ENCODE results near the gene WDR86. TPM values are rescaled to one million over a fixed set of nuclear protein-coding genes. Genes with fewer than 3 reads are reported as not detected.

Gene WDR86
- total RNA-seq, 1 donor from 2014 or later = 82.9 TPM

- peak overlapping the region; percentile 97 for H3K27ac Mint-ChIP-seq
- H3K36me3 Mint-ChIP-seq (ENCODE audit: insufficient read depth) = peaks cover 1% of the 10 kb centered on the region
- H3K27me3 Mint-ChIP-seq = no peaks in the 10 kb centered on the region
- peak overlapping the region; percentile 27 for H3K4me3 Mint-ChIP-seq (ENCODE audit: low read depth)
- no peak for DNase-seq (ENCODE audit: low spot score, unreplicated experiment)
- no peak for TF ChIP-seq CTCF (IDR thresholded peaks at IDR 0.05; ENCODE audit: unreplicated experiment)
- H3K9me3 Mint-ChIP-seq (ENCODE audit: low read depth) = no peaks in the 10 kb centered on the region
- H3K4me1 Mint-ChIP-seq (ENCODE audit: low read depth) = peaks cover 28% of the 10 kb centered on the region
Measured at GRCh38 chr7:151427705-151428377, 18.0 kb upstream of the WDR86 start.

- H3K4me1 Mint-ChIP-seq (ENCODE audit: low read depth) = peaks cover 32% of the 10 kb centered on the region
- no peaks in the 10 kb centered on the region for H3K27me3 Mint-ChIP-seq
- no peak for DNase-seq (ENCODE audit: low spot score, unreplicated experiment)
- H3K36me3 Mint-ChIP-seq (ENCODE audit: insufficient read depth) = peaks cover 4% of the 10 kb centered on the region
- H3K4me3 Mint-ChIP-seq (ENCODE audit: low read depth) = no peak overlapping the region
- peaks cover 3% of the 10 kb centered on the region for H3K9me3 Mint-ChIP-seq (ENCODE audit: low read depth)
- no peak for TF ChIP-seq CTCF (IDR thresholded peaks at IDR 0.05; ENCODE audit: unreplicated experiment)
- H3K27ac Mint-ChIP-seq = peak overlapping the region; percentile 20
Measured at GRCh38 chr7:151426904-151427704, 17.3 kb upstream of the WDR86 start.

GRCh38 chr7:151426441-151426903 lies 16.6 kb upstream of the WDR86 start:
- peaks cover 6% of the 10 kb centered on the region for H3K9me3 Mint-ChIP-seq (ENCODE audit: low read depth)
- H3K27ac Mint-ChIP-seq = no peak overlapping the region
- H3K4me3 Mint-ChIP-seq (ENCODE audit: low read depth) = no peak overlapping the region
- H3K36me3 Mint-ChIP-seq (ENCODE audit: insufficient read depth) = peaks cover 6% of the 10 kb centered on the region
- DNase-seq (ENCODE audit: low spot score, unreplicated experiment) = no peak
- no peaks in the 10 kb centered on the region for H3K27me3 Mint-ChIP-seq
- peaks cover 32% of the 10 kb centered on the region for H3K4me1 Mint-ChIP-seq (ENCODE audit: low read depth)
- TF ChIP-seq CTCF (IDR thresholded peaks at IDR 0.05; ENCODE audit: unreplicated experiment) = no peak

DNA sequence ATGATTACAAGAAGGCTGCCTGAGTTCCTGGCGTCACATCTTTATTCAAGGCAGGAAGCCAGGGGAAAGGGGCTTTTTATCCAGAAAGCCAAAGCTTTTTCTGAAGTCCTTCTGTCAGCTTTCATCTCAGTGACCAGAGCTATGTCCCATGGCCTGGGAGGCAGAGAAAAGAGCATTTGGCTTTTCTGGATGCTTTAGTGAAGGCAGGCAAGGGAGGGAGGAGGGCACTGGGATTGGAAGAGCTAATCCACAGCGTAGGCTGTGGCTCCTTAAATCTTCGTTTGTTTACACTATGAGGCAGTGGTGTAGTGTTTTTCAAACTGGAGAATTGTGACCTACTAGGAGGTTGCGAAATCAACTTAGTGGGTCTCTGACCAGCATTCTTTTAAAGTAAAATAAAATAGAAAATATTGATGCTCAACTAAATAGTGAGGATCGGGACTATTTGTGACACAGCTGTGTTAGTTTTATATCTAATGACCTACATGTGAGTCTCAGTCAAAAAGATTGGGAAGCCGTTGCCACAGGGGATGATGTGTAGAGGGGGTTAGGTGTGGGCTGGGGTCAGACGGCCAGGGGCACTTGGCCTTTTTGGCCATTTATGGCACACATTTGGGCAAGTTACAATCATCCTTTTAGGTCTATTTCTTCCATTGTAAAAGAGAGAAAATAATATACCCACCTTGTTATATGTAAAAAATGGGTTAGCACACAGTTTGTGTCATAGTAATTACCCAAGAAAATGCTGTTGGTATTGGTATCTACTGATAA lies 16.0 kb upstream of the WDR86 start:
- peaks cover 6% of the 10 kb centered on the region for H3K36me3 Mint-ChIP-seq (ENCODE audit: insufficient read depth)
- peaks cover 6% of the 10 kb centered on the region for H3K9me3 Mint-ChIP-seq (ENCODE audit: low read depth)
- H3K27ac Mint-ChIP-seq = no peak overlapping the region
- no peak overlapping the region for H3K4me3 Mint-ChIP-seq (ENCODE audit: low read depth)
- H3K27me3 Mint-ChIP-seq = no peaks in the 10 kb centered on the region
- DNase-seq (ENCODE audit: low spot score, unreplicated experiment) = no peak
- TF ChIP-seq CTCF (IDR thresholded peaks at IDR 0.05; ENCODE audit: unreplicated experiment) = no peak
- H3K4me1 Mint-ChIP-seq (ENCODE audit: low read depth) = peaks cover 32% of the 10 kb centered on the region

DNA sequence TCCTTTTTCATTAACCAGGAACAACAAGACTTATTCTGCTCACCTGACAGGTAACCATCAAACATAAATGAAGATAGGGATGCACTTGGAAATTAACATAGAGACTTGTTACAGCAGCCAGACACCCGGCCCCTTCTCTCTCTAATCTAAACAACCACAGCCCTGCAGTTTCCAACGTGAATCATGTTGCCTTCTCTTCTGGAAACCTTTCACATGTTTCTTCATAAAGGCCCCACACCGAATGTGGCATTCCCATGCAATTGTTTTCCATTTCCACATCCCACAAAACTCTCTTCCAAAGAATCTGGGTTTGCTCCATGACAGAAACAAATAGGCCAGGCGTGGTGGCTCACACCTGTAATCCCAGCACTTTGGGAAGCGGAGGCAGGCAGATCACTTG lies 15.0 kb upstream of the WDR86 start:
- no peak for TF ChIP-seq CTCF (IDR thresholded peaks at IDR 0.05; ENCODE audit: unreplicated experiment)
- peaks cover 9% of the 10 kb centered on the region for H3K9me3 Mint-ChIP-seq (ENCODE audit: low read depth)
- no peaks in the 10 kb centered on the region for H3K27me3 Mint-ChIP-seq
- DNase-seq (ENCODE audit: low spot score, unreplicated experiment) = no peak
- H3K27ac Mint-ChIP-seq = no peak overlapping the region
- H3K4me3 Mint-ChIP-seq (ENCODE audit: low read depth) = no peak overlapping the region
- H3K4me1 Mint-ChIP-seq (ENCODE audit: low read depth) = peaks cover 31% of the 10 kb centered on the region
- H3K36me3 Mint-ChIP-seq (ENCODE audit: insufficient read depth) = peaks cover 6% of the 10 kb centered on the region
